ENCODE results near the gene GLI3.

GRCh38 chr7:42278344-42278743 is 41.3 kb upstream of the GLI3 start:
- TF ChIP-seq POLR2A (IDR thresholded peaks at IDR 0.05) (no peak), CTCF (IDR thresholded peaks at IDR 0.05) (no peak), EP300 (IDR thresholded peaks at IDR 0.05) (no peak)

Data from tibial nerve (tissue), 4 donors.